Trophoblast cell (in vitro differentiated cells and primary cell): ENCODE results near the gene ANKRD39.

Source experiments
- DNase-seq, 2 donors: peaks; one replicate each; pipeline ENCODE4 v3.0.0-alpha.2; 2016
- H2AFZ ChIP-seq: 2 replicates; pipeline ENCODE4 v1.6.1; 2013; ENCODE audit warnings: low read length, moderate library complexity, mild to moderate bottlenecking; ENCODE audit not compliant: insufficient read depth, poor library complexity
- H2AK5ac ChIP-seq: 2 replicates; pipeline ENCODE4 v1.6.1; 2013; ENCODE audit warnings: mild to moderate bottlenecking, low read length
- H2BK120ac ChIP-seq: 2 replicates; pipeline ENCODE4 v1.6.1; 2013; ENCODE audit warnings: low read length, mild to moderate bottlenecking, moderate library complexity; ENCODE audit not compliant: insufficient read depth, poor library complexity
- H2BK12ac ChIP-seq: 2 replicates; pipeline ENCODE4 v1.6.1; 2013; ENCODE audit warnings: mild to moderate bottlenecking, low read length, moderate library complexity
- H2BK5ac ChIP-seq: 2 replicates; pipeline ENCODE4 v1.6.1; 2013; ENCODE audit warnings: low read length, low read depth, moderate library complexity, mild to moderate bottlenecking; ENCODE audit not compliant: poor library complexity
- H3K14ac ChIP-seq: 2 replicates; pipeline ENCODE4 v1.6.1; 2013; ENCODE audit warnings: mild to moderate bottlenecking, low read length
- H3K18ac ChIP-seq: 2 replicates; pipeline ENCODE4 v1.6.1; 2013; ENCODE audit warnings: mild to moderate bottlenecking, low read length
- H3K23ac ChIP-seq: 2 replicates; pipeline ENCODE4 v1.6.1; 2013; ENCODE audit warnings: low read length
- H3K27ac ChIP-seq: 2 replicates; pipeline ENCODE4 v1.5.1; 2013; ENCODE audit warnings: low read depth, mild to moderate bottlenecking, inconsistent platforms, low read length, moderate library complexity
- H3K27me3 ChIP-seq: 2 replicates; pipeline ENCODE4 v1.6.1; 2013; ENCODE audit warnings: inconsistent platforms, mild to moderate bottlenecking, low read length, moderate library complexity; ENCODE audit not compliant: insufficient read depth
- H3K36me3 ChIP-seq, 2 experiments: 1 replicate in 1 of 2; 2 replicates in 1 of 2; pipeline ENCODE4 v1.6.1; 2013; ENCODE audit warnings: low read length in 2 of 2, mild to moderate bottlenecking in 2 of 2, moderate library complexity in 1 of 2; ENCODE audit not compliant: insufficient read depth in 2 of 2, control insufficient read depth in 1 of 2
- H3K4ac ChIP-seq: 2 replicates; pipeline ENCODE4 v1.6.1; 2013; ENCODE audit warnings: low read depth, mild to moderate bottlenecking, low read length, moderate library complexity
- H3K4me1 ChIP-seq, 2 experiments: 1 replicate in 1 of 2; 2 replicates in 1 of 2; pipeline ENCODE4 v1.6.1; 2013; ENCODE audit warnings: low read length in 2 of 2, mild to moderate bottlenecking in 2 of 2, moderate library complexity in 1 of 2; ENCODE audit not compliant: insufficient read depth in 2 of 2, control insufficient read depth in 1 of 2
- H3K4me2 ChIP-seq: 2 replicates; pipeline ENCODE4 v1.6.1; 2013; ENCODE audit warnings: inconsistent platforms, mild to moderate bottlenecking, low read length, moderate library complexity
- H3K4me3 ChIP-seq: 2 replicates; pipeline ENCODE4 v1.5.1; 2013; ENCODE audit warnings: mild to moderate bottlenecking, low read depth, low read length, inconsistent platforms
- H3K79me1 ChIP-seq: one replicate; pipeline ENCODE4 v1.6.1; 2013; ENCODE audit warnings: low read length
- H3K79me2 ChIP-seq: 2 replicates; pipeline ENCODE4 v1.6.1; 2013; ENCODE audit warnings: low read length, mild to moderate bottlenecking; ENCODE audit not compliant: control insufficient read depth, insufficient read depth, poor library complexity
- H3K9ac ChIP-seq: 2 replicates; pipeline ENCODE4 v1.6.1; 2013; ENCODE audit warnings: mild to moderate bottlenecking, low read length
- H3K9me3 ChIP-seq: 2 replicates; pipeline ENCODE4 v1.6.1; 2013; ENCODE audit warnings: low read depth, mild to moderate bottlenecking, control low read depth, inconsistent platforms, low read length; ENCODE audit not compliant: insufficient read depth
- H4K12ac ChIP-seq: 2 replicates; pipeline ENCODE4 v1.6.1; 2013; ENCODE audit warnings: low read depth, mild to moderate bottlenecking, low read length, moderate library complexity
- H4K8ac ChIP-seq: 2 replicates; pipeline ENCODE4 v1.6.1; 2013; ENCODE audit warnings: low read depth, mild to moderate bottlenecking, low read length, moderate library complexity
- H4K91ac ChIP-seq: one replicate; pipeline ENCODE4 v1.6.1; 2013; ENCODE audit warnings: low read depth, mild to moderate bottlenecking, low read length, moderate library complexity
- WGBS: extraction: QIAGEN DNeasy Blood & Tissue Kit; methylation state at CpG from one replicate; pipeline ENCODE4 v1.1.7; 2013; ENCODE audit warnings: missing lambda C conversion rate; ENCODE audit not compliant: insufficient read length, insufficient coverage; ENCODE audit errors: extremely low coverage; 5-methylcytosine and 5-hydroxymethylcytosine counted together

ANKRD39 gene

GRCh38 chr2:96897491-96898134, 39.8 kb upstream of the ANKRD39 start:
- Histone ChIP-seq H3K4me2 (no peak overlapping the region), H3K4ac (no peak overlapping the region), H2BK12ac (peak overlapping the region; percentile 27), H3K18ac (no peak overlapping the region), H3K9ac (peak overlapping the region; percentile 14), H2BK120ac (no peak overlapping the region), H3K23ac (no peak overlapping the region), H3K27me3 (no peaks in the 10 kb centered on the region), H2AK5ac (peak overlapping the region; percentile 34), H3K79me2 (no peaks in the 10 kb centered on the region), H3K79me1 (peaks cover 18% of the 10 kb centered on the region), H4K8ac (peak overlapping the region; percentile 26), H3K14ac (peak overlapping the region; percentile 26), H3K36me3 (no peaks in the 10 kb centered on the region), H4K12ac (no peak overlapping the region), H3K4me1 (peaks cover 14 to 29% of the 10 kb centered on the region in 2 experiments), H2AFZ (no peak overlapping the region), H2BK5ac (no peak overlapping the region), H3K9me3 (no peaks in the 10 kb centered on the region), H3K27ac (no peak overlapping the region), H3K4me3 (no peak overlapping the region), H4K91ac (peak overlapping the region; percentile 37)
- DNase-seq, result no peak
- no CpG with 5 or more reads among the region's 11 CpGs for WGBS

DNA sequence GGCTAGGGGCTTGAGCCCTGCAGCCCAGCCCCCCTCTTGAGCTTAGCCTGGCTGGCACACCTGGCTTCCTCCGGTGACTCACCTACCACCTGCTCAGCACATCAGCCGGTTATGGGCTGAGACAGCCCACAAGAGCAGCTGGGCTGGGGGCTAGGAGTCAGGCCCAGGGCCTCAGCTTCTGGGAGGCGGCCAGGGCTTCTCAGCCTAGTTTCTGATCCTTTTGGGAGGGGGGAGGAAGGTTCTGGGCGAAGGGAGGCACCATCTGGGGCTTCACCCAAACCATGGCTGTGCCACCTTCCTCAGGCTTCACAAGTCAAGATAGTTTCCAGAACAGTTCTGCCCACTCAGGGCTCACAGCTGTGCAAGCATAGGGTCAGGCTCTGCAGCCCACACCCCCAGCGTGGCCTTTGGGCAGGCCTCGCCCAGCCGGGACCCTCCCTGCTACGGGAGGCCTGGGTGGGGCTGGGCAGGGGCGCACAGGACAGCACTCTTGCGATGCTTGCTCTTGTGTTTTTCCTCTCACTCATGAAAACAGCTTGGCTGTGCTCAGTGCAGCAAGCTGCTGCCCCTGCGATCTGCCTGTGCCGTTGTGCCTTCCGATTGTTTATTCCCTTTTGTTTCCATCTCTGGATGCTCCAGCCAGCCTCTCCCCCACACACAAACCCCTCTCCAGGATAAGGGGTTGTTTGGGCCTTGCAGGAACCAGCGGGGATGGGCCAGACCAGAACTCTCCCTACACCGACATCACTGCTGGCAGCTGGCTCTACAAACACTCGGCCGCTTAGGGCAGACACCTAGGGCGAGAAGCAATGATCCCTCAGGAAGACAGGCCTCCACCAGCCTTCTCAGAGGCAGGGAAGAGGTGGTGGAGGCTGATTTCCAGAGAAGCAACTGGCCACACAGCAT, 38.2 kb upstream of the ANKRD39 start:
- H4K91ac ChIP-seq, result peak overlapping the region; percentile 26
- DNase-seq, result no peak
- no peaks in the 10 kb centered on the region for H3K9me3 ChIP-seq
- peaks cover 30 to 45% of the 10 kb centered on the region in 2 experiments for H3K4me1 ChIP-seq
- H2BK5ac ChIP-seq, result no peak overlapping the region
- peak overlapping the region; percentile 27 for H3K18ac ChIP-seq
- no peak overlapping the region for H3K23ac ChIP-seq
- peak overlapping the region; percentile 75 for H2AK5ac ChIP-seq
- peaks cover 8% of the 10 kb centered on the region for H3K79me2 ChIP-seq
- no peak overlapping the region for H3K9ac ChIP-seq
- H3K79me1 ChIP-seq, result peaks cover 29% of the 10 kb centered on the region
- H3K4me3 ChIP-seq, result no peak overlapping the region
- no peak overlapping the region for H4K8ac ChIP-seq
- H2AFZ ChIP-seq, result no peak overlapping the region
- peak overlapping the region; percentile 18 for H3K14ac ChIP-seq
- no CpG with 5 or more reads among the region's 18 CpGs for WGBS
- no peak overlapping the region for H3K27ac ChIP-seq
- H3K4ac ChIP-seq, result no peak overlapping the region
- no peaks in the 10 kb centered on the region for H3K36me3 ChIP-seq
- peak overlapping the region; percentile 55 for H2BK12ac ChIP-seq
- peak overlapping the region; percentile 23 for H2BK120ac ChIP-seq
- H4K12ac ChIP-seq, result no peak overlapping the region
- no peaks in the 10 kb centered on the region for H3K27me3 ChIP-seq
- no peak overlapping the region for H3K4me2 ChIP-seq

DNA sequence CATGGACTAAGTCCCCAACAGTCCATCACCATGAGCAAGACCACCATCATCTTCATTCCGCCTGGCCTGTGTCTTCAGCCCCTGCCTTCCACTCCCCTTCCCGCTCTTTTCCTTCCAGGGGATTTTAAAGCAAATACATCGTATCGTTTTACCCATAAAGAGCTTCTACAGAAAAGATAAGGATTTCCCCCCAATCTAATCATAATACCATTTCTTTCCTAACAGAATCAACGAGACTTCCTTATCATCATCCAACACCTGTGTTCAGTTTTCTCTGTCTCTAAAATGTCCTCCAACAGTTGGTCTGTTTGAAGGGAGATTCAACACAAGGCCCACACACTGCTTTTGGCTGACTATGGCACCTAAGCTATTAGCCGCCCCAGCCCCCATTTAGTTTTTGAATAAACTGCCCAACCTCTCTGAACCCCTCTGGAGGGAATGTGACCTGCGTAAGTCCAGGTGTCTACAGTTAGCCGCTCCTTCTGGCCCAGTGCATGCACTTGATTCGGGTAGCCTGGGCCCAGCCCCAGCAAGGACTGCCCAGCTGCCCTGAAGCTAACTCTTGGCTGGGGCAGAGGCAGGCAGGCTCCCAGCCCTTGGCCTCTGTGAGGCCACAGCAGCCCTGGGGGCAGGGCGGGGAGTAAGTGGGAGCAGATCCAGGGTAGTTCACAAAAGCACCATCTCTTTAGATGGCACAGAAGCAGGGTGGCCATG, 37.4 kb upstream of the ANKRD39 start:
- Histone ChIP-seq H4K8ac (no peak overlapping the region), H3K9me3 (no peaks in the 10 kb centered on the region)

DNA sequence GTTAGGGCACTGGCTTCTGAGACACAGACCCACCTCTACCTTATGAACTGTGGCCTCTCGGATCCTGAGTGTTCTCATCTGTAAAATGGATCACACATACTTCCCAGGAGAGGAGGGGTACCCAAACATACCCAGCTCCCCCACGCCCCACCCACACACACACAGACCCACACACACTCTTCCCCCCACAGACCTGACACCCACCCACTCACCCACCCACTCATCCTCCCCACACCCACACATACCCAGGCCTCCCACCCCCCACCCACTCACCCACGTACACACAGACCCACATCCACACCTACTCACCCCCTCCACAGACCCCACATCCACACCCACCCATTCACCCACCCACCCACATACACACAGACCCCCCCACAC, 36.3 kb upstream of the ANKRD39 start:
- WGBS, result no CpG with 5 or more reads among the region's 3 CpGs
- Histone ChIP-seq H2BK5ac (no peak overlapping the region), H3K79me1 (peaks cover 34% of the 10 kb centered on the region), H2AFZ (no peak overlapping the region), H3K4me2 (no peak overlapping the region), H3K36me3 (no peaks in the 10 kb centered on the region), H3K18ac (peak overlapping the region; percentile 19), H2AK5ac (peak overlapping the region; percentile 59), H3K4me1 (peaks cover 38 to 56% of the 10 kb centered on the region in 2 experiments), H3K9me3 (no peaks in the 10 kb centered on the region), H3K23ac (no peak overlapping the region), H3K79me2 (peaks cover 8% of the 10 kb centered on the region), H3K4me3 (no peak overlapping the region), H3K14ac (peak overlapping the region; percentile 10), H2BK12ac (peak overlapping the region; percentile 89), H2BK120ac (peak overlapping the region; percentile 21), H4K12ac (no peak overlapping the region), H4K8ac (no peak overlapping the region), H3K9ac (no peak overlapping the region), H3K4ac (no peak overlapping the region), H3K27me3 (no peaks in the 10 kb centered on the region), H3K27ac (no peak overlapping the region), H4K91ac (peak overlapping the region; percentile 49)
- no peak for DNase-seq

More for the DNA sequence above, 37.4 kb upstream of the ANKRD39 start:
- no peaks in the 10 kb centered on the region for H3K27me3 ChIP-seq
- H2AFZ ChIP-seq, result no peak overlapping the region
- no peak overlapping the region for H3K14ac ChIP-seq
- H3K27ac ChIP-seq, result no peak overlapping the region
- no peak overlapping the region for H3K4me3 ChIP-seq
- H3K18ac ChIP-seq, result no peak overlapping the region
- peaks cover 8% of the 10 kb centered on the region for H3K79me2 ChIP-seq
- H3K23ac ChIP-seq, result no peak overlapping the region
- H4K91ac ChIP-seq, result peak overlapping the region; percentile 26
- no peak overlapping the region for H2BK5ac ChIP-seq
- no peak overlapping the region for H2AK5ac ChIP-seq
- no peak overlapping the region for H3K4me2 ChIP-seq
- no peak overlapping the region for H3K4ac ChIP-seq
- H3K79me1 ChIP-seq, result peaks cover 36% of the 10 kb centered on the region
- H2BK120ac ChIP-seq, result no peak overlapping the region
- H2BK12ac ChIP-seq, result peak overlapping the region; percentile 10
- no peaks in the 10 kb centered on the region for H3K36me3 ChIP-seq
- H4K12ac ChIP-seq, result no peak overlapping the region
- no peak overlapping the region for H3K9ac ChIP-seq
- H3K4me1 ChIP-seq, result peaks cover 38 to 53% of the 10 kb centered on the region in 2 experiments
- no peak for DNase-seq
- 100% methylated on average over 1 of the region's 10 CpGs for WGBS
